ENCODE measurements around the gene VPS13A.

GRCh38 chr9:77218612-77219011, 41.3 kb downstream of the VPS13A start:
- TF ChIP-seq EZH2 (IDR thresholded peaks at IDR 0.05; ENCODE audit: borderline replicate concordance, low read length): no peak
- TF ChIP-seq CTCF (IDR thresholded peaks at IDR 0.05; ENCODE audit: low read length): no peak

Measured in OCI-LY1 (cell line).